ENCODE results near the gene LBHD2. TPM values are rescaled to one million over a fixed set of nuclear protein-coding genes. Genes with fewer than 3 reads are reported as not detected.
A peak's percentile ranks its signal among the peaks of the same experiment; 100 is the strongest.

Gene LBHD2
- total and polyA plus RNA-seq, 2 of the 8 experiments (the other 6 are each of a cell fraction or from before 2014, with no cell fraction given), result not detected

- H3K4me1 ChIP-seq (replicated peaks in 1 of 4; ENCODE audit: control insufficient read depth in 3 of 4, insufficient read depth in 4 of 4, low read length in 3 of 4), result peaks cover 0 to 31% (median 14%) of the 10 kb centered on the region in 4 experiments; a peak in 6 of 7 replicates
- no peak overlapping the region for H2BK20ac ChIP-seq (ENCODE audit: low read length)
- peak overlapping the region in 1 of 4 experiments; percentile 28; a peak in 1 of 8 replicates for H3K4me3 ChIP-seq (ENCODE audit: extremely low read depth in 1 of 4, insufficient read depth in 2 of 4, low read depth in 3 of 4, low read length in 4 of 4)
- H3K79me1 ChIP-seq (ENCODE audit: low read depth, low read length), result no peaks in the 10 kb centered on the region
- H4K20me1 ChIP-seq (replicated peaks in 1 of 2; ENCODE audit: control insufficient read depth in 1 of 2, insufficient read depth in 2 of 2, low read length in 2 of 2), result peaks cover 0 to 3% of the 10 kb centered on the region in 2 experiments
- H2AFZ ChIP-seq (ENCODE audit: low read length), result no peak overlapping the region; the same call in 1 of the 2 replicates
- H3K36me3 ChIP-seq (ENCODE audit: control insufficient read depth in 2 of 4, insufficient read depth in 4 of 4, low read length in 3 of 4), result no peaks in the 10 kb centered on the region
- peaks cover 7 to 42% (median 34%) of the 10 kb centered on the region in 4 experiments for H3K27me3 ChIP-seq (replicated peaks in 1 of 4; ENCODE audit: control insufficient read depth in 3 of 4, extremely low read depth in 1 of 4, insufficient read depth in 3 of 4, low read length in 3 of 4)
- peak overlapping the region; percentile 85 for H4K91ac ChIP-seq (replicated peaks; ENCODE audit: insufficient read length, low read length)
- H3K9ac ChIP-seq (replicated peaks in 1 of 4; ENCODE audit: extremely low read depth in 1 of 4, low read depth in 3 of 4, low read length in 3 of 4), result no peak overlapping the region
- no peak overlapping the region for H3K56ac ChIP-seq (replicated peaks; ENCODE audit: insufficient read length, low read depth, low read length)
- H2BK5ac ChIP-seq (ENCODE audit: low read depth, low read length), result no peak overlapping the region
- H4K8ac ChIP-seq (ENCODE audit: extremely low read depth, insufficient read depth, low read length), result peak overlapping the region; percentile 87
- DNase-seq (ENCODE audit: low read depth in 1 of 2, low spot score in 2 of 2) (no peak), FAIRE-seq (no peak)
- H3K18ac ChIP-seq (ENCODE audit: extremely low read depth, low read length), result no peak overlapping the region
- TF ChIP-seq SUZ12 (IDR thresholded peaks at IDR 0.05; ENCODE audit: low read length) (peak; percentile 54; the same call in 1 of the 2 replicates), E2F6 (IDR thresholded peaks at IDR 0.05) (peak; percentile 66; the same call in 1 of the 2 replicates), POLR2A (IDR thresholded peaks at IDR 0.05; ENCODE audit: control extremely low read depth in 1 of 2, low read depth in 2 of 2, low read length in 2 of 2) (no peak)
- no peaks in the 10 kb centered on the region for H3K79me2 ChIP-seq (ENCODE audit: control insufficient read depth in 1 of 2, insufficient read depth in 2 of 2, low read length in 2 of 2)
- H3K14ac ChIP-seq (ENCODE audit: insufficient read length), result no peak overlapping the region
- ChIA-PET POLR2A (ENCODE audit: partially characterized antibody) (interaction anchor here (0.7 to 1.3 kb wide), 5 partner anchors 22 to 198 kb away, joined by 3 to 4 read pairs (median 3); partner anchors contain the start of gene TNFAIP2), CTCF (ENCODE audit: partially characterized antibody) (interaction anchor here (0.7 to 10.4 kb wide), 6 partner anchors 17 to 191 kb away, joined by 4 to 276 read pairs (median 101); partner anchors contain the start of genes LBHD2 and TNFAIP2)
- H3K4ac ChIP-seq (replicated peaks; ENCODE audit: insufficient read length, low read depth, low read length), result no peak overlapping the region
- peak overlapping the region; percentile 90; the same call in 1 of the 2 replicates for H2BK12ac ChIP-seq (ENCODE audit: low read depth, low read length)
- WGBS, 2 experiments (ENCODE audit: extremely low coverage in 1 of 2, insufficient coverage in 1 of 2, insufficient read length in 1 of 2, insufficient replicate concordance in 2 of 2, low coverage in 1 of 2, low lambda C conversion rate in 2 of 2, missing lambda C conversion rate in 1 of 2), result 79% methylated on average over 62 of the region's 85 CpGs; no CpG with 5 or more reads in 1 of the 2 experiments
- H3K9me3 ChIP-seq (ENCODE audit: insufficient read depth in 2 of 2, low read depth in 1 of 2, low read length in 1 of 2), result no peaks in the 10 kb centered on the region
- H3K23ac ChIP-seq (ENCODE audit: insufficient read length), result no peak overlapping the region
- no peak overlapping the region for H2BK15ac ChIP-seq (ENCODE audit: low read length)
- no peak overlapping the region for H2AK5ac ChIP-seq (ENCODE audit: low read depth, low read length)
- H3K23me2 ChIP-seq (ENCODE audit: low read depth, low read length), result peaks cover 3% of the 10 kb centered on the region; the same call in 1 of the 2 replicates
- H4K5ac ChIP-seq (ENCODE audit: insufficient read length, low read depth, low read length), result no peak overlapping the region
- H3K27ac ChIP-seq (ENCODE audit: low read depth, low read length), result no peak overlapping the region
- peak overlapping the region in 1 of 2 experiments; percentile 34; a peak in 1 of 4 replicates for H3K4me2 ChIP-seq (ENCODE audit: insufficient read depth in 1 of 2, low read depth in 2 of 2, low read length in 2 of 2)
- no peak overlapping the region for H2BK120ac ChIP-seq (replicated peaks; ENCODE audit: low read depth, low read length)
Measured at GRCh38 chr14:103101963-103102688, 18.1 kb downstream of the LBHD2 start.
